Measurements from ENCODE around the gene CNIH3. TPM values are rescaled to one million over a fixed set of nuclear protein-coding genes. Genes with fewer than 3 reads are reported as not detected.
"Not testable (repeated sequence)": the region's sequence is repeated elsewhere in the genome, so short reads cannot be mapped to it uniquely, and the experiment has no call there.

CNIH3 gene
- total RNA-seq, 1 donor from 2014 or later = 3.2 TPM

DNA sequence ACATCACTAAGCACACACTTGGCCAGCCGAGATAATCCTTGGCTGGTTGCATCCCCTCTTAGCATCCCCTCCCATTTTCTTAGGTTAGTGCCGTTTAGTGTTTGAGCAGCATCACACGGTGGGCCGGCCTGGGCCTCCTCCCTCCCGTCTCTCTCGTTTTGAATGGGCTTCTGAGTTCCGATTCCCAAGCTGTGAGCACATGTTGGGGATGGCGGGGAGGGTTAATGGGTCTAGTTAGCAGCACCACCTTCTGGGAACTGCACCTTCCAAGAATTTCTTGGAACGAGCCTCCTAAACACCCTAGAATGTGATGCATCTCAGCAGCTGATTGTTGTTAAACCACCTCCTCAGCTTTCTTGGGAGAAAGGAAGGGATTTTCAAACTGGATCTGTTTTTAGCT lies 73.3 kb downstream of the CNIH3 start:
- DNase-seq = no peak

DNA sequence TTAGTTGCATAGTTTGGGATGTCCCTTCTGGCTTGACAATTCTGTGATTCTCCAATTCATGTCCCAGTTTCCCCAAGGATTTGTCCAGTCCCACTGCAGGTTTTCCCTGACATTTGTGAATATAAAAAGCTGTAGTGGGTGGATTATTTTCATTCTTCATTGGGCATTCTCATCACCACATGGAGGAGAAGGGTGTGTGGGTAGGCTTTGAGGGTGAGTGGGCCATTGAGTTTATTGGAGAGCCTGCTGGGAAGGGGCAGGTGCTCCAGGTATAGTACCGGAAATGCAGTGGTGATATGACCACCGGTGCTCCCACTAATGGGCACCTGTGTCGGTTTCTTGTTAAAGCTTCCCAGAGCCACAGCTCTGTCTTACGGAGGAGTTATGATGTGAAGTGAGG lies 74.5 kb downstream of the CNIH3 start:
- no peak for DNase-seq

DNA sequence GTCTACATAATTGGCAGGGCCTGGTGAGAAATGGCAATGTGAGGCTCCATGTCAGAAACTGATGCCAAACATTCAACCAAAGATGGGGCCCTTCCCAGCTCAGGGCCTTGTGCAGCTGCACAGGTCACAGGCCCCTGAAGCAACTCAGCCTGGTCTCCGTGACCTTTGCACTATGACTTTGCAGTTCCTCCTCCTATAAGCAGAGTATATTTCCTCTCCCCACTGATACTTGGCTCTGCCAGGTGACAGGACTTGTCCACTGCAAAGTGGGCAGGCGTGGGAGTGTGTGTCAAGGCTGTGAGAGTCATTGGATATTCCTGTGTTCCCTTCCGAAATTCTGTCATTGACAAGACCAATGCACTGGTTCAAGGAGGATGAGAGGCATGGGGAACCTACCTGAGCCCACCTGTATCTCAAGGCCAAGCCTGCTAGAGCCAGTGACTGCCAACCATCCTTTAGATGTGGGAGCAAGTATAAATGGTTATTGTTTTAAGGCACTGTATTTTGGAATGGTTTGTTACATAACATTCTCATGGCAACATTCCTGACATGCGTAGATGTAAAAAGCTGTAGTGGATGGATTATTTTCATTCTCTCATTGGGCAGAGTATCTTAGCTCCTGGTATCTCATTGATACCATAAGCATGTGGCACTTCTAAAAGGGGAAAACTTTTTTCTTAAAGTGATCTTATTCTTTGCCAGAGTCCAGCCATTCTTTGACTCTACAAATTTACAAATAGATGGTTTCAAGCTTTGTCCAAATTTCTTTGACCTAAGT lies 75.2 kb downstream of the CNIH3 start:
- DNase-seq = no peak

DNA sequence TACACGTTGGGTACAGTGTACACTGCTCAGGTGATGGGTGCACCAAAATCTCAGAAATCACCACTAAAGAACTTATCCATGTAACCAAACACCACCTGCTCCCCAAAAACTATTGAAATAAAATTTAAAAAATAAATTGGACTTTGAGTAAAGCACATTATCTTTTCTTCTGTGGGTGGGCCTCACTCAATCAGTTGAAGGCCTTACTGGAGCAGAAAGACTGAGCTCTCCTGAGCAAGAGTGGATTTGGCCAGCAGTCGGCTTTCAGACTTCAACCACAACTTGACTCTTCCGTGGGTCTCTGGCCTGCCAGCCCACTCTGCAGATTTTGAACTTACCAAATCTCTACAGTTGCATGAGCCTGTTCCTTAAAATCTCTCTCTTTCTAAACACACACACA lies 78.9 kb downstream of the CNIH3 start:
- no peak for DNase-seq

DNA sequence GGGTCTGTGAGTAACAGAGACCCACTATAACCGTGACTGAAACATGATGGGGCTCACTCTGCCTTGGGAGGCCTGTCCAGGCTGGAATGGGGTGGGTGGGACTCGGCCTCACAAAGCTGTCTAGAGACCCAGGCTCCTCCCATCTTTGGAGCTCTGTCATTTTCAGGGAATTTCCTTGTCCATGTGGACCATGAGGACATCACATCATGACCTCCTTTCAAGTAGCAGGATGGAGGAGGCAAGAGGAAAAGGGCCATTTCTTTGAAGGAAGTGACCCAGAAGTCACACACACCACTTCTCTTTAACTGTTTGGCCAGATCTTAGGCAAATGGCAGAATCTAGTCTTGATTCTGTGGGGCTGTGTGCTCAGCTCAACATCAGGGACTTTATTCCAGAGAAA lies 79.9 kb downstream of the CNIH3 start:
- DNase-seq = no peak

DNA sequence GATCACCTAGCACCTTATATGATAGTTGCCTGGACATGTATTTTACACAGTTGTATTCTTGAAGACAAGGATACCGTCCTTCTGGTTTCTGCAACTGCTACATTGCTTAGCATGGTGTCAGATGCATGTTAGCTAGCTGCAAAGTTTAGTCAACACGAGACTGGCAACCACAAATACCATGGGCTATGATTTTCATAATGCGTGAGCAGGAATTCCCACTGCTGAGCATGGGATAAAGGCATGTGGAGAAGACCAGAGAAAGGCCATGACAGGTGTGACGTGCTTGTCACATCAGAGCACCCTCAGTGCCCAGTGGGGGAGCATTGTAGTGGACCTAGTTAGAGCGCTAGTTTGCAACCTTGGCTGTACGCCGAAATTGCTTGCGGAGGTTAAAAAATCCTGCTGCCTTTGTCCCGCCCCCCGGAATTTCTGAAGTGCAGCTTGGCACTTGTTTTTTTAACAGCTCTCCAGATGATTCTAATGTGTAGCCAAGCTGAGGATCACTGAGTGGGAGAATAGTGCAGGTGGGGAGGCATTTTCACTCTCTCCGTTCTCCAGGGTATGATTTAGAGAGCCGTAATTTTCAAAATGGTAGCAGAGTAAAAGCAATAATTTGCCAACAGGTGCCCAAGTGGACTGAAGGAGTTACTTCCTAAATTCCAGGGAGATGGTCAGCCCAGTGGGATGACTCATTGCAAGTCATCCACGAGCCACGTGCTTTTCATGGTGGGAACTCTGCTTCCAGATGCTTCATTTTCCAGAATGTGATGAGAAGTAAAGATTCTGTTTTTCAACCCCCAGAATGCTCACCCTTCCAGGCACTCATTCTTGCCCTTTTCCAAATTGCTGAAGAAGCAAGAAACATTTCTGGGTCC lies 81.0 kb downstream of the CNIH3 start:
- DNase-seq = no peak

DNA sequence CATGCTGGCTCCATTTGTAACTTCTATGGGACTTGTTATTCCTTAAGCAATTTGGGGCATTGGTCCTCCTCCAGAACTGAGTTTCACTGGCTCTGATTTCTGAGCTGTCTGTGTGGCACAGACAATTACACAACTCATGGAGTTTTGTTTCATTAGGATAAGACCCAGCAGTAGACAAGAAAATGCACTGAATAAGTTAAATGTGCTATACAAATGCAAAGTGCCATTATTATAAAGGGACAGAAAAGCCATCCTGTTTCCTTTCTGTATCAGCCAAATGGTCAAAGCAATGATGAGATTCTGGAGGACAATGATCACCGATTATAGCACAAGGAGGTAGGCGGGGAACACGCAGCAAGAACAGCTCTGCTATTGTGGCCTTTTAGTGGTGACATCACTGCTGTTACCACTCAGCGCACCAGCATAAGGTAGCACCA lies 81.9 kb downstream of the CNIH3 start:
- DNase-seq = no peak

DNA sequence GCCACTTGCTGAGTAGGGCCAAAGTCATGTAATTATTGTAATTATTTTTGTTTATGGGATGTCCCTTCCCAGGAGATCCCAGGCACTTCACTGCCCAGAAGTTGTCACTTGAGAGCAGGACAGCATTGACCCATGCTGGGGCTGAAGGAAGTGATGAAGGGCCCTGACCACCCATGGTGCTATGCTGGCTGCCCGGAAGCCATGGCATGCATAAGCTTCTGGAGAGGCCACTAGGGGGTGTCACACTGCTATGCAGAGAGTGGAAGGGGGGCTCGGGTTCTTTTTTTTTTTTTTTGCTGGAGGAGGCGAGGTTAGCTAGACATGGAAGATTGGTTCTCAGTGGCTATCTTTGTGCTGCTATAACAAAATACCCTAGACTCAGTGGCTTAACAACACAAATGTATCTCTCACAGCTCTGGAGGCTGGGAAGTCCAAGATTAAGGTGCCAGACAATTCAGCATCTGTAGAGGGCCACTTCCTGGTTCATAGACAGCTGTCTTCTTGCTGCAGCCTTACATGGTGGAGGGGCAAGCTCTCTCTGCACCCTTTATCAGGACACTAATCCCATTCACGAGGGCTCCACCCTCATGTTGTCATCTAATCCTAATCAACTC lies 84.9 kb downstream of the CNIH3 start:
- no peak for DNase-seq

DNA sequence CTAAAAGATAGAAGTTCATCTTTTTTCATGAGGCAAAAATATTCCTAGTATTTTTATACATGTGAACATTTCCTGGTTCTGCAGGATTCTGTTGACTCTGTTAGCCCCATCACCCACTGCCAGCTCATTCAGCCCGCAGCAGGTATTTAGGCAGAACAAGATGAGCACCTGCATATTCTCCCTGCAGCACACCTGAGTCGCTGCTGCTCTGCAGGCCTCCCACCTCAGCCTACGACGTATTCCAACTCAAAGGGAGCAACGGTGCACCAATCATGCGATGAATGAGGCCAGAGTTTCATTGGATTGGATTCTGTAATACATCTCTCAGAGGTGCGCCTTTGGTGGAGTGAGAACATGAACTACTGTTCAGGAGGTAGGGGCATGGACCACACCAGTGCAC lies 87.6 kb downstream of the CNIH3 start:
- no peak for DNase-seq

DNA sequence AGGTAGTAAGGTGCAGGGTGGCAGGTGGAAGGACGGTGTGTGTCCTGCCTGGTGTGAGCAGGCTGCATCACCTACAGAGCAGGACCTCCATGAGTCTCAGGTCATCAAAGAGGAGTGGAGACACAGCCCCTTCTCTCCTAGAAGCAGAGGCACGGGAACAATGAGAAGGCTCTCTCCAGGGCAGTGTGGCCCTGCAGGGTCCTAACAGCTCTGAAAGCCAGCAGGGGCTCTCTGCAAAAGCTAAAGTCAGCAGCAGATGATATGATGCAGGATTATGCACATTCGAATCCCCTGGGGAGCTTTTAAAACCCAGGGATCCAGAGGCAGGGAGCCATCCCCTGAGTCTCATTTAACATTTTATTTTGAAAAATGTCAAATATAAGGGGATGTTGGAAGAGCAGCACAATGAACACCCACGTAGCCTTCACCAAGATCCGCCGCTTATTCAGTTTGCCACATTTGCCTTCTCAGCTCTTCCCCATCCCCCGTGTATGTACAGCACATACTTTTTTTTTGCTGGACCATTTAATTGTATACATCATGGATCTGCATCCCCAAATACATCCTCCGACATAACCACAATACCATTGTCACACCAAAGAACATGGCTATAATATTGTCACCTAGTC lies 88.1 kb downstream of the CNIH3 start:
- no peak for DNase-seq

DNA sequence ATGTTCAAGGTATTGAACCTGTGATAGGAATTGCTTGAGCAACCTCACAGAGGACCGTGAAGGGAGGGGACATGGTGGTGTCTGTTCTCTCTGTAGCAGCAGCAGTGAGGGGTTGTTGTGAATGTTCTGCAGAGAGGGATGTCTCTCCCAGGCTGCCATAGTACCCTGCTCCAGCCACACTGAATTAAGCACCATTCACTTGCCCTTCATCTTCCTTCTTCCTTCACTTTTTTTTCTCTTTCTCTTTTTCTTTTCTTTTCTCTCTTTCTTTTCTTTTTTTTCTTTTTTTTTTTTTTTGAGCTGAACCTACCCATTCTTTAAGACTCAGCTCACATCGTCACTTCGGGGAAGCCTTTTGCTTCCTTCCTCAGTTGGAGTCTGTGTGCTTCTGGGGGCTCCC lies 89.5 kb downstream of the CNIH3 start:
- DNase-seq = no peak

DNA sequence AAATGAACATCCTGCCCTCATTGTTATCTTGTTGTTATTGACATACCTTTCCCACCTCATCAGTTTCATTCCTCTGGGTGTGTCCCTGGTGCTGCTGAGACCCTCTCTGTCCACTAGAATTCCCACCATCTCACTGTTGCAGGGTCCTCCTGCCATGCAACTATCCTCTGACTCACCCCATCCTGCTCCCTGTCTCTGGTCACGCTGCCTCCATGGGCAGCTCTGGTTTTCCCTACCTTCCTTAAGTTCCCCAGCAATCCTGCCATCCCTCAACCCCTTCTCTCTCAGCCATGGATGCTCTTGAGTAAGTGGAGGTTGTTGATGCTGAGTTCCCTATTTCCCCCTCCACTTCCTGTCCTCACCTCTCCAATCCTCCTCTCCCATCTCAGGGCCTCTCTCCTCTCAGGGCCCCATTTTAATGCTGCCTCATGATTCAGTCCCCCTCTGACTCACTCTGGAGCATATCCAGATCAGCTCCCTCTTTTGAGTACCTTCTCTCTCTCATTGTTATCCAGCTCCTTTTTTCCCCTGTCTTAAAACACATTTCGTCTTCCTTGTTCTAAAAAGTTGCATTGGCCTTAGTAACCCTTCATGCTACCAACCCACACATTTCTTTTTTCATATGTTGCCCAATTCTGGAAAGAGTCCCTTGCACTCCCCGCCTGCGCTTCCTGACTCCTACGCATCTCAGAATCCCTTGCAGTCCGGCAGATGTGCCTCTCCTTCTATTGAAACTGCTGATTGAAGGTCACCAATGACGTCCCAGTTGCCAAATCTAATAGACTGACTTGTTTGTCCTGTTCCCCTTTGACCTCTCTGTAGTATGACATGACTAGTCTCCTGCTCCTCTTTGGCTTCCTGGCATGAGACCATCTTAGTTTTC lies 92.0 kb downstream of the CNIH3 start:
- no peak for DNase-seq

DNA sequence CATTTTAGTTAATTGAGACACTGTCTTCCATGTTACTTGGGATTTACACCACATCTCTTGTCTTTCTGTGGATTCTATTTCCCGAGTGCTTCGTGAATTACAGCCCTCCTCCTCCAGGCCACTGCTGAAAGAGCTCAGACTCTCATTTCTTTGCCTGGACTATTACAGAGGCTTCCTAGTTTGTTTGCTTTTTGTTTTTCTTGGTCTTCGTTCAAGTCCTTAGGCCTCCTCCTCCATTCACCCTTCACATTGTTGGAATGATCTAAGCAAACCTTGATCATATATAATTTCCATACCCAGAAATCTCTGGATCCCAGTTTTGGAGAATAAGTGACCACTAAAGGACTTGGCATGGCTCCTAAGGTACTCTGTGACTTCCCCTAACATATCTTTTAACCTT lies 94.1 kb downstream of the CNIH3 start:
- no peak for DNase-seq

DNA sequence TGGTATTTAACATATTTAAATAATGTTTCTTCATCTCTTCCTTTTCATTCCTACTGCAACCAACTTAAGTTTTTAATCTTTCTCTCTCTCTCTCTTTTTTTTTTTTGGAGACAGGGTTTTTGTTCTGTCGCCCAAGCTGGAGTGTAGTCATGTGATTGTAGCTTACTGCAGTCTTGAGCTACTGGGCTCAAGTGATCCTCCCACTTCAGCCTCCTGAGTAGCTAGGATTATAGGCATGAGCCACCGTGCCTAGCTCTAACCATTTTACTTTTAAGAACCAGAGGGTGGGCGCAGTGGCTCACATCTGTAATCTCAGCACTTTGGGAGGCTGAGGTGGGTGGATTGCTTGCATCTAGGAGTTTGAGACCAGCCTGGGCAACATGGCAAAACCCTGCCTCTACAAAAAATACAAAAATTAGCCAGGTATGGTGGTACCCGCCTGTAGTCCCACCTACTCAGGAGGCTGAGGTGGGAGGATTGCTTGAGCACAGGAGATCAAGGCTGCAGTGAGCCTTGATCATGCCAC lies 95.2 kb downstream of the CNIH3 start:
- DNase-seq = not testable (repeated sequence)

DNA sequence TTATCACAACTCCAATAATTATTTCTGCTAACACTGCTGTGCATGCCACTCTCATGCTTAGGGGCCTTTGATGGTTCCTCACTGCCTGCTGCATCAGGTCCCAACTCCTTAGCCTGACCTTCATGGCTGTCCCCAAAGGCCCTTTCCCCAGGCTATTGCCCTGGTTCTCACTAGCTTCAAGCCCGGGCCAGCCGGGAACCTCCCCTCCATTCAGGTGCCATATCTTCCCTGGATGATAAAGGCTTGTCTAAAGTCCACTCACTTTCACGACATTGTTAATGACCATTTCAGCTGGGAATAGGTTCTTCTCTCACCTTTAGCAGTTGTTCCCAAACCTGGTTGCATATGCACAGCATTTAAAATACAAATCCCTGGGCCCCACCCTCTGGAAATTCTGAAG lies 95.8 kb downstream of the CNIH3 start:
- no peak for DNase-seq

DNA sequence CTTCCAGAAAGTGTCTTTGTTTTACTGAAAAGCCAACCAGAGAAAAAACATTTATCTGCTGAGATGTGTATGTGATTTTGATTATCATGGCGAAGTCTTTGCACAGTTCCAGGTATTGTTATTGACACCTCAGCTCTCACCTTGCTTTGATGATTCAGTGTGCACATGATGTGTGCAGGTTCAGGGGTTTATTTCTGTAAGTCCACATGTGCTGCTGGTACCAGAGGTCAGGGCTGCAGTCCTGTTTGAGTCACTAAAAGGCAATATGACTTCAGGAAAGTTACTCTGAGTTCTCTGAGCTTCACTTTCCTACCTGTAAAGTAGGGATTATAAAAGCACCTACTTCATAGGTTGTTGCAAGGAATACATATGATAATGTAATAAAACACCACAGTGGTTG lies 97.1 kb downstream of the CNIH3 start:
- no peak for DNase-seq

DNA sequence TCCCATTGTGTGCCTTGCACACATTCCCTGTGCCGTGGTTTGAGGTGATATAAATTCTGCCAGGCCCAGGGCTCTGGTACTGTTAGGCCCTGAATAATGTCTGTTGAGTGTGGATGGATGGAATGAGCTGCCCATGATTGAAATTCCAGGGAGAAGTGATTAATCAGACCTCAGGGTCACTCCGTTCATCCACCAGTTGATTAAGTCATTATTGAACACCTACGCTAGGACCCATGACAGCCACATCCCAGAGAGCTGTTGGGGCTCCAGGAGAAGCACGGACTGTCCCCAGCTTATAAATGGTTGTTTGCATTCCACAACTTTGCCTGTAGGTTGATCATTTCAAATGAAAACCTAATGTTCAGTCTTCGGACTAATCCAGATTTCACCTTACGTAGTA lies 98.4 kb downstream of the CNIH3 start:
- no peak for DNase-seq

DNA sequence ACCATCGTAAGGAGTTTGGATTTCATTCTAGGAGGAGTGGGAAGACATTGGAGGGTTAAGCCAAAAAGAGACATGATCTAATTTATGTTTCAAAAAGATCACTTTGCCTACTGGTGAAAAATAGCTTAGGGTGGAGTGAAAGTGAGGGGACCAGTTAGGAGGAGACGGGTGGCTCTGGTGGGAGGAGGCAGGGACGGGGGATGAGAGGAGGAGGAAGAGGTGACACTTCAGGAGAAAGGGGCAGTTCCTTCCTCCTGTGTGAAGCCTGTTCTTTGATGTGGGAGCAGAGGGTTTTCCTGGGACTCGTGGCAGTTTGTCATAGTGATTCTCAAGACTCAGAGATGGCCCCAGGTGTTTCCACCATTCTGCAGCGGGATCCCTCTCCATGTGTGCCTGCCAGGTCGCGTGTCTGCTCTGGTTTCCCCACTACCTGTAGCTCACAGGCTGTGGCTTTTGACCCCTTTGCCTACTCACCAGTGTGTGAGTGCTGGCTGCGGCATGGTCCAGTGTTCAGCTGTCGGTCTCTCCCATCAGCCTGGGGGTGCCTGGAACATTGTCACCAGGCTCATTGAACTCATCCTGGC lies 102.4 kb downstream of the CNIH3 start:
- DNase-seq = no peak

DNA sequence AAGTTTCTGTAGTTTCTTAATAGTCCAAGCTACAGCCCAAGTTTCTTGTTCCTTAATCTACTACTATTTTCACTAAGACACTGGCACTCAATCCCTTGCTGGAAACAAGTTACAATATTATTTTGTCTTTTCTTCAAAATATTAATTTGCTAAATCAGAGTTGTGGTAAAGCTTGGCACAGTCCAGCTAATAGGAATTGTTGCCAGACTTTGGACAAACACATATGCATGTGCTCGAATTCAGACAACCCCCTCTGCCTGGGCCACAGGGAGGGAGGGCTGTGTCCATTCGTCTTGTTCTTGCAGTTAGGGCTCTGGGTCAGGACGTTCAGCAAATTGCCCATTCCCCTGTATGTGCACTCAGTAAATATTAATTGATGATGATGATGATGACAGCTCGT lies 103.6 kb downstream of the CNIH3 start:
- no peak for DNase-seq

DNA sequence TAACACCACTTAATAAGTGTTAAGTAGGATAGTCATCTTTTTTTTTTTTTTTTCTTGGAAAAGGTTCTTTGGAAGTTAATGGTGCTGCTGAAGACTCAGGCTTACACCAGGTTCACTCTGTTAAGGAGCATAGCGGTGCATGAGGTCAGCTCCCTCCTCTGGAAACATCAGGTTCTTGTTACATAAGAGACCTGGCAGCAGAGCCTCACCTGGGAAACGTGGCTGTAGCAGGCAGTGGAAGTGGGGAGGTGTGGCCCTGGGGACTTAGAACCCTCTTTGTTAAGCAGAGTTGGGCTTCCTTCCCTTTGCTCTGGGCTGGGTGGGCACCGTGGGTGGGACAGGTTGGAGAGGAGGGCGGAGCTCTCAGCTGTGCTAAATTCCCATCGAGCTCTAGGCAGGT lies 104.1 kb downstream of the CNIH3 start:
- no peak for DNase-seq

DNA sequence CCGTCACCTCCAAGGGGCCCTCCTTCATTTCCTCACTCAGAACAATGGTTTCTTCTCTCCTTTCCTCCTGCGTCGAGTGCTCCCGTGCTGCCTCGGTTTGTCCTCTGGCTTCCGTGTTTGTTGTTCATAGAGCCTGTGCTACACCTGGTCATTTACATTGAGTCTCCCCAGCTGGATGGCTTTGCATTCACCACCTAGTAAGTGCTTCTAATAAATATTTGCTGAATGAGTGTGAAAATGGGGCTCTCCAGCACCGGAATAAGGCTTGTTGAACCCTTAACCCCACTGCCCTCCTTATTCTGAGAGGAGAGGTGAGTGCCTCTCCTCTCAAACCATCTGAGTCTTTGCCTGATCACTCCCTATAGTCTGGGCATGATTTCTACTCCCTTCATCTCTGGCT lies 104.9 kb downstream of the CNIH3 start:
- no peak for DNase-seq
